CD4-positive, alpha-beta T cell treated with Interleukin-4 for 1 hour (primary cell): ENCODE results near the gene GPR50.
A peak's percentile ranks its signal among the peaks of the same experiment; 100 is the strongest.

ENCODE experiments used
- DNase-seq, 2 donors: peaks; one replicate each; pipeline ENCODE4 v3.0.0-alpha.2; 2020 to 2022

Gene GPR50

GRCh38 chrX:151176231-151176750 is at the start of gene GPR50:
TSS of gene GPR50 (plus strand) at chrX:151176584. CDS start at chrX:151176722, 138 bp downstream.
- DNase-seq = no peak

GRCh38 chrX:151132531-151132930 is 43.9 kb upstream of the GPR50 start:
- DNase-seq = no peak

- DNase-seq = peak in 1 of 2 donors; percentile 50
Observed at GRCh38 chrX:151151665-151152267, 24.6 kb upstream of the GPR50 start.

GRCh38 chrX:151153086-151153485 is 23.3 kb upstream of the GPR50 start:
- DNase-seq = no peak

- DNase-seq = no peak
Observed at GRCh38 chrX:151153667-151154066, 22.7 kb upstream of the GPR50 start.

GRCh38 chrX:151155234-151155633 is 21.1 kb upstream of the GPR50 start:
- no peak for DNase-seq

- DNase-seq = no peak
Observed at GRCh38 chrX:151161690-151162089, 14.7 kb upstream of the GPR50 start.

- DNase-seq = no peak
Observed at GRCh38 chrX:151167791-151168345, 8.5 kb upstream of the GPR50 start.

- DNase-seq = no peak
Observed at GRCh38 chrX:151169783-151170182, 6.6 kb upstream of the GPR50 start.

GRCh38 chrX:151174581-151175282 is 1.7 kb upstream of the GPR50 start:
- DNase-seq = no peak

- DNase-seq = no peak
Observed at GRCh38 chrX:151175283-151176062, 911 bp upstream of the GPR50 start.

GRCh38 chrX:151177141-151178027 is 1.0 kb downstream of the GPR50 start:
- DNase-seq = no peak

GRCh38 chrX:151178746-151179145 is 2.4 kb downstream of the GPR50 start:
- no peak for DNase-seq

- DNase-seq = no peak
Observed at GRCh38 chrX:151180400-151180799, 4.0 kb downstream of the GPR50 start.

GRCh38 chrX:151181088-151181487 is 4.7 kb downstream of the GPR50 start:
- no peak for DNase-seq

GRCh38 chrX:151183233-151183753 is 6.9 kb downstream of the GPR50 start:
- no peak for DNase-seq

- no peak for DNase-seq
Observed at GRCh38 chrX:151183912-151184565, 7.7 kb downstream of the GPR50 start.

GRCh38 chrX:151184705-151185104 is 8.3 kb downstream of the GPR50 start:
- no peak for DNase-seq

GRCh38 chrX:151206871-151207270 is 30.5 kb downstream of the GPR50 start:
- DNase-seq = no peak

- DNase-seq = no peak
Observed at GRCh38 chrX:151225843-151226242, 49.5 kb downstream of the GPR50 start.

- DNase-seq = no peak
Observed at GRCh38 chrX:151226941-151227340, 50.6 kb downstream of the GPR50 start.
